GM21526 (cell line): ENCODE data around the gene CENPT.
A peak's percentile ranks its signal among the peaks of the same experiment; 100 is the strongest.

Experiments
- ATAC-seq: cut with Tn5 transposase; IDR thresholded peaks from one replicate; pipeline ENCODE4 v1.9.1; 2021; ENCODE audit warnings: moderate library complexity; ENCODE audit not compliant: unreplicated experiment, low FRiP score

Gene CENPT, protein sequence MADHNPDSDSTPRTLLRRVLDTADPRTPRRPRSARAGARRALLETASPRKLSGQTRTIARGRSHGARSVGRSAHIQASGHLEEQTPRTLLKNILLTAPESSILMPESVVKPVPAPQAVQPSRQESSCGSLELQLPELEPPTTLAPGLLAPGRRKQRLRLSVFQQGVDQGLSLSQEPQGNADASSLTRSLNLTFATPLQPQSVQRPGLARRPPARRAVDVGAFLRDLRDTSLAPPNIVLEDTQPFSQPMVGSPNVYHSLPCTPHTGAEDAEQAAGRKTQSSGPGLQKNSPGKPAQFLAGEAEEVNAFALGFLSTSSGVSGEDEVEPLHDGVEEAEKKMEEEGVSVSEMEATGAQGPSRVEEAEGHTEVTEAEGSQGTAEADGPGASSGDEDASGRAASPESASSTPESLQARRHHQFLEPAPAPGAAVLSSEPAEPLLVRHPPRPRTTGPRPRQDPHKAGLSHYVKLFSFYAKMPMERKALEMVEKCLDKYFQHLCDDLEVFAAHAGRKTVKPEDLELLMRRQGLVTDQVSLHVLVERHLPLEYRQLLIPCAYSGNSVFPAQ

DNA sequence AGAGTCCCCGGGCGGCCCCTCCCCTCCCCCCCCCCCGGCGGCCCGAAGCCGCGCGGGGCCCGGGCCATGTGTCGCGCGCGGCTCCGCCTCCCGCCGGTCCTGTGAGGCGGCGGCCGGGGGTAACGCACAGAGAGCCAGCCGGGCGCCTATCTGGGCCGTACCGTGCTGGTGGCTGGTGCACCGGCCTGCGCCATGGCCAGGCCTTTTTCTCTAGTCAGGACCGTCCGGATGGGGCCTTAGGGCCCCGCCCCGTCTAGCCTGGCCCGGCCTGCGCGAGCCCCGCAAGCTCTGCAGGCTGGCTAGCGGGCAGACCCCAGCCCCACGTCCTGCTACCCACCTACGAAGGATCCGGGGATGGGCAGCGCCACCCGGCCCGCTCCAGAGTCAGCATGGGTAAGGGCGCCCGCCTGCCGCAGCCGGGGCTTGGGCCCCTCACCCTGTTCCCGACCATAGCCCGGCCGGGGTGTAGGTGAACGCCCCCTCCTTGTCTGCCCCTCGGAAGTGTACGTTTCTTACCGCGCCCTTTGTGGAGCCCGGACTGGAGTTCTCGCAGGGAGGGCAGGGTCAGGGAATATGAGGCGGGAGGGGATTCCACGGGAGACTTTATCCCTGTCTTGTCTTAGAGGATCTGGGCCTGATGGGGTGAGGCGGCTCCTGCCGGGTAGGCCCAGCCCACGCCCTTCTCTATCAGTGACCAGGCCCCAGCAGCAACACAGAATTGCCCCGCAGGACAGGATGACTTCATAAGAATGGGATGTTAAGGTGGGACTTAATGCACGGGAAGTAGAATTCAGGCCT lies at the start of gene CENPT:
TSS of gene CENPT (minus strand) at position 630 of the 798 bp plus-strand sequence. CDS start 13,834 bp downstream, outside the sequence.
- ATAC-seq = peak; percentile 40

GRCh38 chr16:67897231-67897630 lies 49.7 kb upstream of the CENPT start:
- no peak for ATAC-seq

DNA sequence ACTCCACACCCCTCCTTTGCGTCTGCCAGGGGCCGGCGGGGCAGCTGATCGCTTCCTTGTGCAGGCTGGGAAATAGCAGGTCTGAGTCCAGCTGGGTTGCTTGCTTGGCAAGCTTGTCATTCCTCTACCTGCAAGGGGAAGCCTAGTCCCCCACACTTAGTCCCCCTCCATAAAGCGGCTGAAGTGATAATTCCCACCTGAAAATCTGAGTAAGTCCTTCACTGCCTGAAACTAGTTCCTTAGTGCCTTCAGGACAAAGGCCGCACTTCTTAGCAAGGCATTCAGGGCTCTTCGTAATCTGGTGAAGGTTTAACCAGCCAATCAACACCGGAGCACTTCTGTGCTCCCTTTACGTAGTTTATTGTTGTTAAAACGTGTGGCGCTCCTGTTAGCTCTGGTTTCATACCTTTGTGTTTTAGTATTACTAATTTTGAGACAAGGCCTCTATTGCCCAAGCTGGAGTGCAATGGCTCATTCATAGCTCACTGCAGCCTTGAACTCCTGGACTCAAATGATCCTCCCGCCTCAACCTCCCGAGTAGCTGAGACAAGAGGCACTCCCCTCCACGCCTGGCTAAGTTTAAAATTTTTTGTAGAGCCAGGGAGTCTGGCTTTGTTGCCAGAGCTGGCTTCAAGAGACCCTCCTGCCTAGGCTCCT lies 46.4 kb upstream of the CENPT start:
- no peak for ATAC-seq

DNA sequence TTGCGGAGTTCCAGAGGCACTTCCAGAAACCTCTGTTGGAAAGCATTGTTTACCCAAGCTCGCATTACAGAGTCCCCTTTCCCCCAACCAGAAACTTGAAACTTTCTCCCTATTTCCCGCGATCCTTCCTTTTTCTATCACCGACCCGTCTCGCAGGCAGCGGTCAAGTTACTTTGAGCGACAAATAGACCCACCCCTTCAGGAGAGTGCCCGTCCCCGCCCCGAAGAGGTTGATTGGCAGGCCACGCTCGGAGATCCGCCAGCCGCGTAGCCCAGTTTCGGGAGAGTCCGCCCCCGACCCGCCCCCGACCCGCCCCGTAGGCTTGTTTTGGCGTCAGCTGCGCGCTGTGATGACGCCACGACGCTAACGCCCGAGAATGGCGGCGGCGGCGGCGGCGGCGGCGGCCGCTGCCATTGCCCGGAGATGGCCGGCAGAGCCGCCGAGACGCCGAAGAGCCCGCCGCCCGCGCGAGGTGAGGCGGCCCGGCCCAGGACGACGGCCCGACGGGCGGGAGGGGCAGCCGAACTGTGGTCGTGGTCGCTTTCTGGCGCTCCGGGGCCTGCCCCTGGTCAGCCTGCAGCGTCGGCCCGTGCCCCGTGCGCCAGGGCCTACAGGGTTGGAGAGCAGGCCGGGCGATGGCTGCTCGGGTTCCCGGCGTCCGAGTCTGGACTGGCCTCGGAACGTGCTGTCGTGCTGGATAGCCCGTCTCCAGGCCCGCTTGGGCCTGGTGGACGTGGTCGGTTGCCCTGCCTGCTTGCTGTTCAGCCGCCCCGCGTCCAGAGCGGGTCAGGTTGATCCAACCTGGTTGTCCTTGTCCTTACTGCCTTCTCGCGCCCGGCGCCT lies 45.6 kb upstream of the CENPT start, which contains the start of gene PSKH1:
TSS of gene PSKH1 (plus strand) at position 356 of the 844 bp plus-strand sequence. CDS start 15,496 bp downstream, outside the sequence.
- ATAC-seq = peak; percentile 87

DNA sequence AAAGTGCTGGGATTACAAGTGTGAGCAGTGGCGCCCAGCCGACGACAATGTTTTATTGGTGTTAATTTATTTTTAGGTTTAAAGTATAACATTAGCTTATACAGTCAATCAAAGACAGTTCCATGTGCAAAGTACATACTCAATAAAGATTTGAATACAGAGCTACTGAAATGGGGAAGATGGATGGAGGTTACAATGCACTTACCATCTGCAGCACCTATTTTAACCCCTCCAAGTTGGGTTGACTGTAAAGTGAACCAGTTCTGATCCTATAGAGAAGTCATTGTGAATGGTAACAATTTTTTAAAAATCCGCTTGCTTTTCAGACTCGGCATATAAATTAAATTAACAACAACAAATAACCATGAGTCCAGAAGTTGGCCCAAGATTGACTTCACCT lies 44.9 kb upstream of the CENPT start:
- ATAC-seq = no peak

- ATAC-seq = no peak
These were observed 40.8 kb upstream of the CENPT start for GRCh38 chr16:67888331-67888730.

- ATAC-seq = no peak
These were observed 38.9 kb upstream of the CENPT start for GRCh38 chr16:67886387-67886786.

DNA sequence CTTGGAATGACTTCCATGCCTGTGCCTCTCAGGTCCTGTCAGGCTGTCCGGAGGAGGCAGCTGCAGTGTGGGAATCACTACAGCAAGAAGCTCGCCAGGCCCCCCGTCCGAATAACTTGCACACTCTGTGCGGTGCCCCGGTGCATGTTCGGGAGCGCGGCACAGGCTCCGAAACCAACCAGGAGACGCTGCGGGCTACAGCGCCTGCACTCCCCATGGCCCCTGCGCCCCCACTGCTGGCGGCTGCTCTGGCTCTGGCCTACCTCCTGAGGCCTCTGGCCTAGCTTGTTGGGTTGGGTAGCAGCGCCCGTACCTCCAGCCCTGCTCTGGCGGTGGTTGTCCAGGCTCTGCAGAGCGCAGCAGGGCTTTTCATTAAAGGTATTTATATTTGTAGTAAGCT lies 38.5 kb upstream of the CENPT start:
- no peak for ATAC-seq

- no peak for ATAC-seq
These were observed 38.1 kb upstream of the CENPT start for GRCh38 chr16:67885545-67885944.

- no peak for ATAC-seq
These were observed 37.2 kb upstream of the CENPT start, which contains the start of gene NRN1L for GRCh38 chr16:67884684-67885083. Gene NRN1L (plus strand): TSS chr16:67884885. CDS start chr16:67884904, 19 bp downstream.

DNA sequence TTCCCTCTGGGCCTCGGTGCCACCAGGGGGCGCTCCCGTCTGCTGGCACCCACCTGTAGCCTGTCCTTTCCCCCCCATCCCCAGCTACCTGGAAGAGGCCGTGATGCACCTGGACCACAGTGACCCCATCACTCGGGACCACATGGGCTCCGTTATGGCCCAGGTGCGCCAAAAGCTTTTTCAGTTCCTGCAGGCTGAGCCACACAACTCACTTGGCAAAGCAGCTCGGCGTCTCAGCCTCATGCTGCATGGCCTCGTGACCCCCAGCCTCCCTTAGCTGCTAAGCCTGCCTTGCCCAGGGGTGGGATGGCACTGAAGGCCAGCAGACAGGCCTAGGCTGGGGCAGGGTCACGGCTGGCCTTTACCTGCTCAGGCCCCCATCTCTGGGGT lies 36.4 kb upstream of the CENPT start:
- no peak for ATAC-seq

GRCh38 chr16:67883146-67883871 lies 35.8 kb upstream of the CENPT start:
- no peak for ATAC-seq

- no peak for ATAC-seq
These were observed 35.1 kb upstream of the CENPT start for GRCh38 chr16:67882374-67883145.

DNA sequence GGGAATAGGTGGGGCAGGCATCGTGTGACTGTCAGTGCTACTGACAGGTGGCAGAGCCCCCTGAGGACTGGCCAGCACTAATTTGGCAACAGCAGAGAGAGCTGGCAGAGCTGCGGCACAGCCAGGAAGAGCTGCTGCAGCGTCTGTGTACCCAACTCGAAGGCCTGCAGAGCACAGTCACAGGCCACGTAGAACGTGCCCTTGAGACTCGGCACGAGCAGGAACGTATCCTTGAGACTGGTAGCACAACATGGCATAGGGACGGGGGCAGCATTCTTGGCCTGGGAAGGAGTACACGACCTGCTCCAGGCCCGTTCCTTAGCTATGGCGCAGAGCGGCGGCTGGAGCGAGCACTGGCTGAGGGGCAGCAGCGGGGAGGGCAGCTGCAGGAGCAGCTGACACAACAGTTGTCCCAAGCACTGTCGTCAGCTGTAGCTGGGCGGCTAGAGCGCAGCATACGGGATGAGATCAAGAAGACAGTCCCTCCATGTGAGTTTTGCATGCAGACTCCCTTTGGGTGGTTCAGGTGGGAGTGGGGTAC lies 34.2 kb upstream of the CENPT start:
- no peak for ATAC-seq

GRCh38 chr16:67880584-67880983 lies 33.1 kb upstream of the CENPT start:
- no peak for ATAC-seq

- no peak for ATAC-seq
These were observed 32.4 kb upstream of the CENPT start for GRCh38 chr16:67879936-67880335.

GRCh38 chr16:67879462-67879861 lies 32.0 kb upstream of the CENPT start:
- ATAC-seq = no peak

- no peak for ATAC-seq
These were observed 31.4 kb upstream of the CENPT start for GRCh38 chr16:67878846-67879245.
